ENCODE results near the gene POLD3.

DNA sequence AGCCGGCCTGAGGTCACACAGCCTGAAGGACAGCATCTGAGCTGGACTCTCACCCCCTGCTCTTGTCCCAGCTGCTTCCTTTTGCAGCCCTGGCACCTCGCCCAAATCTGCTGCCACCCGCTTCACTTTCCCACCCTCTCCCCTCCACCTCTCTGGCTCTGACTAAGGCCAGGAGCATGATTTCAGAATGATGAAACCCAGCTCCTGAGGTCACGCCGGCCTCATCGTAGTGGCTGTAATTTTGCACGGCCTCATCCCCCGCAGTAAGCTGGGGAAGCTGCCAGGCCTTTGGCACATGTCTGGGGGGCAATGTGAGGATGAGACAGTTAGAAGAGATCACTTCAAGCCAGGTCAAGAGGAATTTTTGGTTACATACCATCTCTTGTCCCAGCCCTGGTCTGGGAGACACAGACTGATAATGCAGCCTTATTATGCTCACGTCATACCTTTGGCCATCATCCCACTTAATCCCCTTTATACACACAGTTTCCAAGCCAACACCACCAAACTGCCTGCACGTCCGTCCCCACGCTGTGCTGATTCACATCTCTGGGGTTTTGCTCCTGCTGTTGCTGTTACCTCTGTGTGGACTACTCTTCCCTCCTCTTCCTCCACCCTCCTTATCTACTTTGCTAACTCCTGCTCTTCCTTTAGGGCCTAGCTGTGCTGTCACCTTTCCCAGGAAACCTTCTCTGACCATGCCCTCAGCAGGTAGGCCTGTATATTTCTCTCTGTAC lies 80.7 kb downstream of the POLD3 start:
- TF ChIP-seq, protein P1, sequence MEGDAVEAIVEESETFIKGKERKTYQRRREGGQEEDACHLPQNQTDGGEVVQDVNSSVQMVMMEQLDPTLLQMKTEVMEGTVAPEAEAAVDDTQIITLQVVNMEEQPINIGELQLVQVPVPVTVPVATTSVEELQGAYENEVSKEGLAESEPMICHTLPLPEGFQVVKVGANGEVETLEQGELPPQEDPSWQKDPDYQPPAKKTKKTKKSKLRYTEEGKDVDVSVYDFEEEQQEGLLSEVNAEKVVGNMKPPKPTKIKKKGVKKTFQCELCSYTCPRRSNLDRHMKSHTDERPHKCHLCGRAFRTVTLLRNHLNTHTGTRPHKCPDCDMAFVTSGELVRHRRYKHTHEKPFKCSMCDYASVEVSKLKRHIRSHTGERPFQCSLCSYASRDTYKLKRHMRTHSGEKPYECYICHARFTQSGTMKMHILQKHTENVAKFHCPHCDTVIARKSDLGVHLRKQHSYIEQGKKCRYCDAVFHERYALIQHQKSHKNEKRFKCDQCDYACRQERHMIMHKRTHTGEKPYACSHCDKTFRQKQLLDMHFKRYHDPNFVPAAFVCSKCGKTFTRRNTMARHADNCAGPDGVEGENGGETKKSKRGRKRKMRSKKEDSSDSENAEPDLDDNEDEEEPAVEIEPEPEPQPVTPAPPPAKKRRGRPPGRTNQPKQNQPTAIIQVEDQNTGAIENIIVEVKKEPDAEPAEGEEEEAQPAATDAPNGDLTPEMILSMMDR (IDR thresholded peaks at IDR 0.05), result no peak
- no peak for TF ChIP-seq POLR2A (IDR thresholded peaks at IDR 0.05)

All from stomach (tissue), 4 donors.